GM23338 (cell line): ENCODE data around the gene RRAS.

Experiments
- CREB1 ChIP-seq: fragments of 250-450 bp; sonication (Bioruptor Pico); IDR thresholded peaks from 2 replicates; pipeline ENCODE4 v1.5.0; 2020; ENCODE audit warnings: low read depth, mild to moderate bottlenecking, moderate library complexity
- CTCF ChIP-seq, 2 experiments: fragments of 200-600 bp in 1 of 2; sonication (generic) in 1 of 2; conservative IDR thresholded peaks; 2 replicates each; pipeline versions ENCODE4 v1.5.1 to v1.6.1; 2016 to 2017; ENCODE audit warnings: antibody characterized with exemption in 2 of 2, low read depth in 2 of 2, mild to moderate bottlenecking in 2 of 2, moderate library complexity in 1 of 2
- EZH2 ChIP-seq: fragments of 200-600 bp; sonication (generic); IDR thresholded peaks from one replicate; pipeline ENCODE4 v1.8.0; 2017; ENCODE audit warnings: antibody characterized with exemption, mild to moderate bottlenecking, low read depth; ENCODE audit not compliant: unreplicated experiment
- POLR2AphosphoS5 ChIP-seq: IDR thresholded peaks from 2 replicates; pipeline ENCODE4 v1.6.1; 2016; ENCODE audit warnings: antibody characterized with exemption, low read depth
- ZNF331 ChIP-seq: fragments of 250-450 bp; sonication (Bioruptor Pico); IDR thresholded peaks from 2 replicates; pipeline ENCODE4 v1.5.0; 2020; ENCODE audit warnings: low read depth, mild to moderate bottlenecking, moderate library complexity

- TF ChIP-seq CTCF (conservative IDR thresholded peaks at IDR 0.05; ENCODE audit: low read depth in 2 of 2) (no peak), CREB1 (CRISPR knock-in tag) (0 out of 2 replicates have a peak, but pooled peaks have one; percentile 2), POLR2AphosphoS5 (peak; percentile 98), EZH2 (no peak), ZNF331 (no peak)
Measured at GRCh38 chr19:49590071-49590970, 49.6 kb downstream of the RRAS start.
